HuH-7 (cell line): ENCODE measurements around the gene ENAH.

Experiments
- DNase-seq: peaks from one replicate; pipeline ENCODE4 v3.0.0; 2011; ENCODE audit warnings: low spot score

Gene ENAH

GRCh38 chr1:225453797-225454648 is 198.9 kb downstream of the ENAH start:
- no peak for DNase-seq

GRCh38 chr1:225451840-225452515 is 200.9 kb downstream of the ENAH start:
- no peak for DNase-seq

- DNase-seq: no peak
Observed at GRCh38 chr1:225451340-225451739, 201.6 kb downstream of the ENAH start.

GRCh38 chr1:225450491-225451191 is 202.3 kb downstream of the ENAH start:
- no peak for DNase-seq

GRCh38 chr1:225449774-225450173 is 203.1 kb downstream of the ENAH start:
- no peak for DNase-seq

- DNase-seq: no peak
Observed at GRCh38 chr1:225449261-225449660, 203.7 kb downstream of the ENAH start.

GRCh38 chr1:225448146-225448805 is 204.6 kb downstream of the ENAH start:
- no peak for DNase-seq

GRCh38 chr1:225447650-225448089 is 205.3 kb downstream of the ENAH start:
- no peak for DNase-seq

GRCh38 chr1:225446981-225447615 is 205.8 kb downstream of the ENAH start:
- no peak for DNase-seq

GRCh38 chr1:225446595-225446960 is 206.3 kb downstream of the ENAH start:
- DNase-seq: no peak

- no peak for DNase-seq
Observed at GRCh38 chr1:225445639-225446594, 207.0 kb downstream of the ENAH start.

- DNase-seq: no peak
Observed at GRCh38 chr1:225442123-225442505, 210.8 kb downstream of the ENAH start.

- peak; percentile 73 for DNase-seq
Observed at GRCh38 chr1:225441314-225442122, 211.4 kb downstream of the ENAH start.

GRCh38 chr1:225440380-225441221 is 212.3 kb downstream of the ENAH start:
- DNase-seq: no peak

GRCh38 chr1:225437710-225438437 is 215.0 kb downstream of the ENAH start:
- no peak for DNase-seq
